Measurements from ENCODE around the gene C3orf80.
"Not testable (repeated sequence)": the region's sequence is repeated elsewhere in the genome, so short reads cannot be mapped to it uniquely, and the experiment has no call there.

Gene C3orf80

DNA sequence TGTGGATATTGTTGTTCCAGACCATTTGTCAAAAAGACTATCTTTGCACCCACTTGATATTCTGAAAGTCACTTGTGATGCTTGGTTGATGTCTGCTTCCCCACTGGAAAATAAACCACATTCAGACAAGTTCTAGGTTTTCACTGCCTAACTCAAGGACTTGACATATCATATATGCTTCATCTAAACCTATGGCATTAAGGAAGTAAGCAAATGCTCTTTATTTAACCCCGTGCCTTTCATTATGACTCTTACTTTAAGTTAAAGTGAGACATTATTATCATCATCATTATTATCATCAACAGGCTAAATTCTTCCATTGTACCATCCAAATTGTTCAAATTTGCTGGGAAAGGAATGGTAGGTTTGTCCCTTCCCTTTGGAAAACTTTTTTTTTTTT lies 30.8 kb upstream of the C3orf80 start:
- Mint-ChIP-seq H3K27me3 (no peaks in the 10 kb centered on the region), H3K4me1 (no peaks in the 10 kb centered on the region), H3K27ac (ENCODE audit: low read depth) (no peak overlapping the region), H3K36me3 (ENCODE audit: insufficient read depth) (no peaks in the 10 kb centered on the region), H3K9me3 (no peaks in the 10 kb centered on the region), H3K4me3 (no peak overlapping the region)
- ATAC-seq (replicated peaks; ENCODE audit: extremely low read depth, poor library complexity, severe bottlenecking) (no peak), DNase-seq (ENCODE audit: low spot score in 2 of 2) (no peak)

- H3K4me1 Mint-ChIP-seq: no peaks in the 10 kb centered on the region
- H3K36me3 Mint-ChIP-seq (ENCODE audit: insufficient read depth): no peaks in the 10 kb centered on the region
- ATAC-seq (replicated peaks; ENCODE audit: extremely low read depth, poor library complexity, severe bottlenecking) (no peak), DNase-seq (ENCODE audit: low spot score in 2 of 2) (no peak)
- H3K9me3 Mint-ChIP-seq: no peaks in the 10 kb centered on the region
- H3K27ac Mint-ChIP-seq (ENCODE audit: low read depth): no peak overlapping the region
- H3K27me3 Mint-ChIP-seq: no peaks in the 10 kb centered on the region
- no peak overlapping the region for H3K4me3 Mint-ChIP-seq
These were observed 30.1 kb upstream of the C3orf80 start for GRCh38 chr3:160195106-160195505.

DNA sequence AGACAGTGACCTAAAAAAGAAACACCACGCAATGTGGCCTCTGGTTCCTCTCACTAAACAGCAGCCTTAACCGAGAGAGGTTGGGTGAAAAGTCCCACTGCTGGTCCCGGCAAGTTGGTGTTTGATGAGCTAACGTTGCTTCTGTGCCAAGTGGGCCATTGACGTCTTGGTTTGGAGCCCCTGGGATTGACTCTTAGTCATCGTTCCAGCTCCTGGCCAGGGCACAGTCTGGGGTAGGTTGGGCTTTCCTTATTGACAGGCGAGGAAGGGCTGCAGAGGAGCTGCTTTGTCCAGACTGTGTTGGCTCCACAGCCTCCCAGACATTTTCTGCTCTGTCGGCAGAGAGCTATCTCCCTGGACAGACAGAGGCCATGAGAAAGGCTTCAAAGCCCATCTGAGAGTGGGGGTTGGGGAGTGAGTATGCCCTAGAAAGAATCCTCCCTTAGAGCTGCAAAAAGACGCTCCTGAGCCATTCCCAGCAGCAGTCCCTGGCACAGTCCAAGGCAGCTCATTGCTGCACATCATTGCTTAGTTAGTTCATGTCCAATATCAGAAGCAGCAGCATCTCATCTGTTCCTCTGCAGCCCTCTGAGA lies 28.6 kb upstream of the C3orf80 start:
- Mint-ChIP-seq H3K4me3 (no peak overlapping the region), H3K4me1 (no peaks in the 10 kb centered on the region), H3K9me3 (no peaks in the 10 kb centered on the region), H3K27ac (ENCODE audit: low read depth) (no peak overlapping the region), H3K27me3 (no peaks in the 10 kb centered on the region), H3K36me3 (ENCODE audit: insufficient read depth) (no peaks in the 10 kb centered on the region)
- DNase-seq (ENCODE audit: low spot score in 2 of 2) (no peak), ATAC-seq (replicated peaks; ENCODE audit: extremely low read depth, poor library complexity, severe bottlenecking) (no peak)

GRCh38 chr3:160199108-160199507 lies 26.1 kb upstream of the C3orf80 start:
- ATAC-seq (replicated peaks; ENCODE audit: extremely low read depth, poor library complexity, severe bottlenecking): no peak
- no peaks in the 10 kb centered on the region for H3K4me1 Mint-ChIP-seq

GRCh38 chr3:160200353-160200752 lies 24.9 kb upstream of the C3orf80 start:
- Mint-ChIP-seq H3K36me3 (ENCODE audit: insufficient read depth) (no peaks in the 10 kb centered on the region), H3K27me3 (no peaks in the 10 kb centered on the region), H3K4me3 (no peak overlapping the region), H3K27ac (ENCODE audit: low read depth) (no peak overlapping the region), H3K9me3 (no peaks in the 10 kb centered on the region), H3K4me1 (no peaks in the 10 kb centered on the region)
- ATAC-seq (replicated peaks; ENCODE audit: extremely low read depth, poor library complexity, severe bottlenecking) (no peak), DNase-seq (ENCODE audit: low spot score in 2 of 2) (no peak)

More at GRCh38 chr3:160199108-160199507, 26.1 kb upstream of the C3orf80 start:
- no peak for DNase-seq (ENCODE audit: low spot score in 2 of 2)
- Mint-ChIP-seq H3K27ac (ENCODE audit: low read depth) (no peak overlapping the region), H3K36me3 (ENCODE audit: insufficient read depth) (no peaks in the 10 kb centered on the region), H3K4me3 (no peak overlapping the region), H3K27me3 (no peaks in the 10 kb centered on the region), H3K9me3 (no peaks in the 10 kb centered on the region)

DNA sequence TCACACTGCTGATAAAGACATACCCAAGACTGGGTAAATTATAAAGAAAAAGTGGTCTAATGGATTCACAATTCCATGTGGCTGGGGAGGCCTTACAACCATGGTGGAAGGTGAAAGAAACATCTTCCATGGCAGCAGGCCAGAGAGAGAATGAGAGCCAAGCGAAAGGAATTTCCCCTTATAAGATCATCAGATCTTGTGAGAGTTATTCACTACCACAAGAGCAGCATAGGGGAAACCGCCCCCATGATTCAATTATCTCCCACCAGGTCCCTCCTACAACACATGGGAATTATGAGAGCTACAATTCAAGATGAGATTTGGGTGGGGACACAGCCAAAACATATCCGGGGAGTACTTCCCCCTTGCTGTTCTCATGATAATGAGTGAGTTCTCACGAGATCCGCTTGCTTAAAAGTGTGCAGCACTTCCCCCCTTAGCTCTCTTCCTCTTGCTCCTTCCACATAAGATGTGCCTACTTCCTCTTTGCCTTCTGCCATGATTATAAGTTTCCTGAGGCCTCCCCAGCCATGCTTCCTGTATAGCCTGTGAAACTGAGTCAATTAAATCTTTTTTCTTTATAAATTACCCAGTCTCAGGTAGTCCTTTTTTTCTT lies 20.7 kb upstream of the C3orf80 start:
- DNase-seq (ENCODE audit: low spot score in 2 of 2); H3K36me3 Mint-ChIP-seq (ENCODE audit: insufficient read depth); H3K4me3 Mint-ChIP-seq; H3K4me1 Mint-ChIP-seq; H3K9me3 Mint-ChIP-seq; H3K27ac Mint-ChIP-seq (ENCODE audit: low read depth); ATAC-seq (replicated peaks; ENCODE audit: extremely low read depth, poor library complexity, severe bottlenecking): not testable (repeated sequence)
- peaks cover 19% of the 10 kb centered on the region for H3K27me3 Mint-ChIP-seq

DNA sequence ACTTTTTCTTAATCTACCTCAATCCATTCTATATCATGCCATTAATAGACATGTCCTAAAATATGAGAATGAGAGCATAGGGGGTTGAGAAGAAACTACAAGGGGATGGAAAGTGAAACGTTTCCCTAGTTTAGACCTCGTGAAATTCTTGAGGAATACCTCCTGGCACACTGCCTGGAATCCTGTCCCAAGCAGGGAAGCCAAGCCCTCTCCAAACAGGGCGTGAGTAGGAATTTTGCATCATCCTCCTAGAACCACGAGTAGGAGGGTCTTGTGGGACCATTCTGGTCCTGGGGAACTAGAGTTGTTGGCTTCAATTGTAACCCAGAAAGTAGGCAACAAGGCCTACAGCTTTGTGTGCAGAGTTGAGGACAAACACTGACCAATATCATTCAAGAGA lies 19.6 kb upstream of the C3orf80 start:
- Mint-ChIP-seq H3K4me3 (no peak overlapping the region), H3K27ac (ENCODE audit: low read depth) (no peak overlapping the region), H3K9me3 (no peaks in the 10 kb centered on the region), H3K4me1 (no peaks in the 10 kb centered on the region), H3K36me3 (ENCODE audit: insufficient read depth) (no peaks in the 10 kb centered on the region), H3K27me3 (peaks cover 24% of the 10 kb centered on the region)
- no peak for ATAC-seq (replicated peaks; ENCODE audit: extremely low read depth, poor library complexity, severe bottlenecking)
- no peak for DNase-seq (ENCODE audit: low spot score in 2 of 2)

DNA sequence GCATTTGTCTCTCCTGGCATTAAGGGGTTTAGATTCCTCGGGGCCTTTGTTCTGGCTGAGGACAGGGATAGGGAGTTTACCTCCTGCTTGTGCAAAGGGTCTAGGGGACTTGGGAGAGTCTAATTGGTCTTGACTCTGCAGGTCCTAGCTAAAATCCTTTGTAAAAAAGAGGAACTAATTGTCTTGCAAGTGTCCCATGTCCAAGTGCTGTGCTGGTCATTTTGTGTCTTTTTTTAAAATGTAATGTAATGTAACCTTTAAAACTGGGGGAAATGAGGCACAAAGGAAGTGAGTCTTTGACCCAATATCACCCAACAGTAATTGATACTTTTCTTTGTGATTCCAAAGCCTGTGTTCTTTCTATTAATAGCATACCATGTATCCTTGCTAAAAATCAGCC lies 14.9 kb upstream of the C3orf80 start:
- no peaks in the 10 kb centered on the region for H3K4me1 Mint-ChIP-seq
- H3K9me3 Mint-ChIP-seq: no peaks in the 10 kb centered on the region
- H3K27ac Mint-ChIP-seq (ENCODE audit: low read depth): no peak overlapping the region
- no peak for ATAC-seq (replicated peaks; ENCODE audit: extremely low read depth, poor library complexity, severe bottlenecking)
- H3K36me3 Mint-ChIP-seq (ENCODE audit: insufficient read depth): no peaks in the 10 kb centered on the region
- no peak overlapping the region for H3K4me3 Mint-ChIP-seq
- H3K27me3 Mint-ChIP-seq: peaks cover 57% of the 10 kb centered on the region
- DNase-seq (ENCODE audit: low spot score in 2 of 2): no peak

GRCh38 chr3:160210799-160211221 lies 14.4 kb upstream of the C3orf80 start:
- ATAC-seq (replicated peaks; ENCODE audit: extremely low read depth, poor library complexity, severe bottlenecking): no peak
- no peaks in the 10 kb centered on the region for H3K9me3 Mint-ChIP-seq

DNA sequence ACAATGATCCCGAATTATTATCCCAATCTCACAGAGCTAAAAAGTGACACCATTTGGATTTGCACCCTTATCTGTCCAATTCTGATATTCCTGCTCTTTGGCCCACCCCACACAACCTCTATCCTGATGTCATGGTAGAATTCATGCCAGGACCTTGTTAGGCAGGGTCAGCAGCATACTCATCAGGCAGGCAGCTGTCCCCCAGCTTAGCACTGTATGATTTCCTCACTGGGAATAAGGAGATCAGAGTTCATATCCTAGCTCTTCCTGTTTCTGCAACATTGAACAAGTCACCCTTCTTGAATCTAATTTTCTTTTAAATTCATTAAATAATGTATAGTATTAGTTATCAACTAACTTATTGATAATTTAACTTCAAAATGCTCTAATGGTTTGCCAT lies 12.0 kb upstream of the C3orf80 start:
- peaks cover 50% of the 10 kb centered on the region for H3K27me3 Mint-ChIP-seq
- no peak for DNase-seq (ENCODE audit: low spot score in 2 of 2)
- H3K4me1 Mint-ChIP-seq: no peaks in the 10 kb centered on the region
- H3K4me3 Mint-ChIP-seq: no peak overlapping the region
- no peaks in the 10 kb centered on the region for H3K36me3 Mint-ChIP-seq (ENCODE audit: insufficient read depth)
- no peaks in the 10 kb centered on the region for H3K9me3 Mint-ChIP-seq
- no peak overlapping the region for H3K27ac Mint-ChIP-seq (ENCODE audit: low read depth)
- ATAC-seq (replicated peaks; ENCODE audit: extremely low read depth, poor library complexity, severe bottlenecking): no peak

More at GRCh38 chr3:160210799-160211221, 14.4 kb upstream of the C3orf80 start:
- no peak overlapping the region for H3K4me3 Mint-ChIP-seq
- no peaks in the 10 kb centered on the region for H3K36me3 Mint-ChIP-seq (ENCODE audit: insufficient read depth)
- no peak overlapping the region for H3K27ac Mint-ChIP-seq (ENCODE audit: low read depth)
- no peak for DNase-seq (ENCODE audit: low spot score in 2 of 2)
- H3K27me3 Mint-ChIP-seq: peaks cover 57% of the 10 kb centered on the region
- H3K4me1 Mint-ChIP-seq: no peaks in the 10 kb centered on the region

GRCh38 chr3:160217675-160218074 lies 7.5 kb upstream of the C3orf80 start:
- no peak overlapping the region for H3K4me3 Mint-ChIP-seq
- DNase-seq (ENCODE audit: low spot score in 2 of 2) (no peak), ATAC-seq (replicated peaks; ENCODE audit: extremely low read depth, poor library complexity, severe bottlenecking) (no peak)
- H3K9me3 Mint-ChIP-seq: no peaks in the 10 kb centered on the region
- no peaks in the 10 kb centered on the region for H3K4me1 Mint-ChIP-seq
- H3K27me3 Mint-ChIP-seq: peaks cover 62% of the 10 kb centered on the region
- H3K36me3 Mint-ChIP-seq (ENCODE audit: insufficient read depth): no peaks in the 10 kb centered on the region
- H3K27ac Mint-ChIP-seq (ENCODE audit: low read depth): no peak overlapping the region

DNA sequence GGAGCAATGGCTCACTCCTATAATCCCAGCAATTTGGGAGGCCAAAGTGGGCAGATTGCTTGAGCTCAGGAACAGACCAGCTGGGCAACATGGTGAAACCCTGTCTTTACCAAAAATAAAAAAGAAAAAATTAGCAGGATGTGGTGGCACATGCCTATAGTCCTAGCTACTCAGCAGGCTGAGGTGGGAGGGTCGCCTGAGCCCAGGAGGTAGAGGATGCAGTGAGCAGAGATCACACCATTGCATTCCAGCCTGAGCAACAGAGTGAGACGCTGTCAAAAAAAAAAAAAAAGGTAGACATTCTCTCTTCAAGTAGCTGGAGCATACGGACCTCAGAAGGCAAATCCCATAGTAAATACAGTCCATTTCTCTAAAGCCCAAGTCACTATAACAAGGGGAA lies 7.1 kb upstream of the C3orf80 start:
- H3K27ac Mint-ChIP-seq (ENCODE audit: low read depth): no peak overlapping the region
- H3K4me1 Mint-ChIP-seq: no peaks in the 10 kb centered on the region
- H3K4me3 Mint-ChIP-seq: no peak overlapping the region
- H3K27me3 Mint-ChIP-seq: peaks cover 62% of the 10 kb centered on the region
- no peak for DNase-seq (ENCODE audit: low spot score in 2 of 2)
- no peaks in the 10 kb centered on the region for H3K9me3 Mint-ChIP-seq
- no peak for ATAC-seq (replicated peaks; ENCODE audit: extremely low read depth, poor library complexity, severe bottlenecking)
- H3K36me3 Mint-ChIP-seq (ENCODE audit: insufficient read depth): no peaks in the 10 kb centered on the region

GRCh38 chr3:160220038-160220437 lies 5.2 kb upstream of the C3orf80 start:
- Mint-ChIP-seq H3K4me3 (no peak overlapping the region), H3K27me3 (peaks cover 72% of the 10 kb centered on the region), H3K36me3 (ENCODE audit: insufficient read depth) (peaks cover 3% of the 10 kb centered on the region), H3K27ac (ENCODE audit: low read depth) (no peak overlapping the region), H3K9me3 (no peaks in the 10 kb centered on the region), H3K4me1 (peaks cover 10% of the 10 kb centered on the region)
- ATAC-seq (replicated peaks; ENCODE audit: extremely low read depth, poor library complexity, severe bottlenecking) (no peak), DNase-seq (ENCODE audit: low spot score in 2 of 2) (no peak)
